NCI-H2029 (cell line): ENCODE measurements around the gene XRRA1.

Experiments
- DNase-seq: peaks from one replicate; lab custom pipeline; 2025; lab: John Stamatoyannopoulos, UW

The XRRA1 gene

GRCh38 chr11:74951226-74951625 is 2.3 kb upstream of the XRRA1 start:
- DNase-seq, result no peak

GRCh38 chr11:74950374-74950969 is 1.6 kb upstream of the XRRA1 start:
- no peak for DNase-seq

- DNase-seq, result no peak
Observed at GRCh38 chr11:74949753-74950137, 854 bp upstream of the XRRA1 start.

GRCh38 chr11:74948546-74948897 is 369 bp downstream of the XRRA1 start:
- no peak for DNase-seq

GRCh38 chr11:74942073-74942759 is 6.7 kb downstream of the XRRA1 start:
- no peak for DNase-seq

GRCh38 chr11:74941492-74941891 is 7.4 kb downstream of the XRRA1 start:
- no peak for DNase-seq

GRCh38 chr11:74937696-74938475 is 11.0 kb downstream of the XRRA1 start:
- no peak for DNase-seq

- DNase-seq, result no peak
Observed at GRCh38 chr11:74936976-74937375, 11.9 kb downstream of the XRRA1 start.

- DNase-seq, result no peak
Observed at GRCh38 chr11:74936087-74936486, 12.8 kb downstream of the XRRA1 start.

- DNase-seq, result no peak
Observed at GRCh38 chr11:74935285-74935684, 13.6 kb downstream of the XRRA1 start.

GRCh38 chr11:74933765-74934164 is 15.1 kb downstream of the XRRA1 start:
- no peak for DNase-seq

GRCh38 chr11:74932797-74933196 is 16.1 kb downstream of the XRRA1 start:
- no peak for DNase-seq

- no peak for DNase-seq
Observed at GRCh38 chr11:74932169-74932568, 16.7 kb downstream of the XRRA1 start.

GRCh38 chr11:74929431-74930363 is 19.2 kb downstream of the XRRA1 start:
- peak; percentile 87 for DNase-seq

- no peak for DNase-seq
Observed at GRCh38 chr11:74927496-74927895, 21.4 kb downstream of the XRRA1 start.

GRCh38 chr11:74926304-74927030 is 22.4 kb downstream of the XRRA1 start:
- DNase-seq, result no peak

- DNase-seq, result no peak
Observed at GRCh38 chr11:74925281-74925680, 23.6 kb downstream of the XRRA1 start.

- no peak for DNase-seq
Observed at GRCh38 chr11:74923125-74923524, 25.8 kb downstream of the XRRA1 start.

GRCh38 chr11:74909812-74910211 is 39.1 kb downstream of the XRRA1 start:
- no peak for DNase-seq

- no peak for DNase-seq
Observed at GRCh38 chr11:74909385-74909784, 39.5 kb downstream of the XRRA1 start.

GRCh38 chr11:74905326-74905725 is 43.6 kb downstream of the XRRA1 start:
- no peak for DNase-seq

GRCh38 chr11:74902342-74902741 is 46.5 kb downstream of the XRRA1 start:
- no peak for DNase-seq
